B cell (primary cell): ENCODE data around the gene SLC35B2.

Experiments
- EZH2 ChIP-seq: IDR thresholded peaks from 2 replicates; pipeline ENCODE4 v1.6.1; 2012; ENCODE audit warnings: borderline replicate concordance, low read depth, mild to moderate bottlenecking, moderate library complexity, low read length; ENCODE audit not compliant: insufficient read depth, poor library complexity, severe bottlenecking
- TF ChIP-seq, protein P1 (sequence below): fragments of 200-600 bp; IDR thresholded peaks from one replicate; pipeline ENCODE4 v1.8.0; 2022; ENCODE audit warnings: antibody characterized with exemption, mild to moderate bottlenecking

DNA sequence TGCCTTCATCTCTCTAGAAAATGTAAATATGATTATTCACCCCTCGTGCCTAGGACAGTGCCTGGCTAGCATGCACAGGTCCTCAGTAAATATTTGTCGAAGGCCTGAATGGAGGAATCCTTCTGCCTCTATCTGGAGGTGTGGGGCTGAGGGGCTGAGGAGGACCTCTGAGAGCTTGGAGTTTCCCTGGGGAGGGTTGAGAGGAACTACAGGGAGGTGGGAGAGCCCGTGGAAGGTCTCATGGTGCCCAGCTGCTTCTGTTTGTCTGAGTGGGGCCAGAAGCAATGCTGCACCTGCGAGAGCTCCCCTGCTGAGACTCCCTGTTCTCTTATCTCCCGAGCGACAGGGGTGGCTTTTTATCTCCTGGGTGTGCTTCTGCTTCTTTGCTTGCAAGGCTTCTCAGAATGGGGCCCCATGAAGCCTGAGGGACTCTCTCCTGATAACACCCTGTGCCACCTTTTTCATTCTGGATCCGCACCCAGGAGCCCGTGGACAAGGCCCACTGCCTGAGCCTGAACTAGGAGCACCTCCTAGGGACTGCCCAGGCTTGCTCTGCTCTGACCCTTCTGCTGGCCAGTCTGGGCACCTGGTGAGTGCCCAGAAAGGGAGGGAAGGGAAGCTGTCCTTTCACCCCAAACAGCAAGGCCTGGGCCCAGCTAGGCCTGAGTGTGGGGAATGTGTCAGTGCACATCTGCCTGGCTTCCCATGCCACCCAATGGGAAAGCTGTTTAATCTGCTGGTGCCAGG lies 31.6 kb downstream of the SLC35B2 start:
- TF ChIP-seq, protein P1, sequence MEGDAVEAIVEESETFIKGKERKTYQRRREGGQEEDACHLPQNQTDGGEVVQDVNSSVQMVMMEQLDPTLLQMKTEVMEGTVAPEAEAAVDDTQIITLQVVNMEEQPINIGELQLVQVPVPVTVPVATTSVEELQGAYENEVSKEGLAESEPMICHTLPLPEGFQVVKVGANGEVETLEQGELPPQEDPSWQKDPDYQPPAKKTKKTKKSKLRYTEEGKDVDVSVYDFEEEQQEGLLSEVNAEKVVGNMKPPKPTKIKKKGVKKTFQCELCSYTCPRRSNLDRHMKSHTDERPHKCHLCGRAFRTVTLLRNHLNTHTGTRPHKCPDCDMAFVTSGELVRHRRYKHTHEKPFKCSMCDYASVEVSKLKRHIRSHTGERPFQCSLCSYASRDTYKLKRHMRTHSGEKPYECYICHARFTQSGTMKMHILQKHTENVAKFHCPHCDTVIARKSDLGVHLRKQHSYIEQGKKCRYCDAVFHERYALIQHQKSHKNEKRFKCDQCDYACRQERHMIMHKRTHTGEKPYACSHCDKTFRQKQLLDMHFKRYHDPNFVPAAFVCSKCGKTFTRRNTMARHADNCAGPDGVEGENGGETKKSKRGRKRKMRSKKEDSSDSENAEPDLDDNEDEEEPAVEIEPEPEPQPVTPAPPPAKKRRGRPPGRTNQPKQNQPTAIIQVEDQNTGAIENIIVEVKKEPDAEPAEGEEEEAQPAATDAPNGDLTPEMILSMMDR: no peak
- no peak for TF ChIP-seq EZH2
